GM19324 (cell line): ENCODE data around the gene RGMA.
A peak's percentile ranks its signal among the peaks of the same experiment; 100 is the strongest.
"Not testable (repeated sequence)": the region's sequence is repeated elsewhere in the genome, so short reads cannot be mapped to it uniquely, and the experiment has no call there.

Source experiments
- ATAC-seq: cut with Tn5 transposase; IDR thresholded peaks from one replicate; pipeline ENCODE4 v1.9.1; 2021; ENCODE audit warnings: mild to moderate bottlenecking, moderate library complexity; ENCODE audit not compliant: unreplicated experiment, low FRiP score

The RGMA gene

GRCh38 chr15:93036951-93037819 is 51.8 kb downstream of the RGMA start:
- no peak for ATAC-seq

GRCh38 chr15:93035953-93036810 is 52.8 kb downstream of the RGMA start:
- ATAC-seq, result no peak

- no peak for ATAC-seq
These were observed 53.7 kb downstream of the RGMA start for GRCh38 chr15:93035092-93035915.

DNA sequence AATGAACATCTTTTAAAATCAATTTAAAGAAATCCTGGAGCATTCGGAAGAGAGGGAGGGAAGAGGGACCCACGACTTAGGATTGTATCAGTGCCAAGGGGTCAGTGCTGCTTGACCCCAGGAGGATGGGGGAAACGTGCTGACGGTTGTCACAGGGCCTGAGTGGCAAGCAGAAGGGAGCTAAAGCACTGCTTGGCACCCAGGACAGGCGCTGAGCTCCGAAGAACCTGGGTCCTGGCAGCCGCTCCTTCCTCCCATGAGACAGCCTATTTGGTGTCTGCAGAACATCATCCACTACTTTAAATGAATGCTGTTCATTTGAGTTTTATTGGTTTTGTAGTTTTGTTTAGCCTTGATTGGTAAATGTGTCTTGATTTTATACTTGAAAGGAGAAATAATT is 54.5 kb downstream of the RGMA start:
- ATAC-seq, result no peak

DNA sequence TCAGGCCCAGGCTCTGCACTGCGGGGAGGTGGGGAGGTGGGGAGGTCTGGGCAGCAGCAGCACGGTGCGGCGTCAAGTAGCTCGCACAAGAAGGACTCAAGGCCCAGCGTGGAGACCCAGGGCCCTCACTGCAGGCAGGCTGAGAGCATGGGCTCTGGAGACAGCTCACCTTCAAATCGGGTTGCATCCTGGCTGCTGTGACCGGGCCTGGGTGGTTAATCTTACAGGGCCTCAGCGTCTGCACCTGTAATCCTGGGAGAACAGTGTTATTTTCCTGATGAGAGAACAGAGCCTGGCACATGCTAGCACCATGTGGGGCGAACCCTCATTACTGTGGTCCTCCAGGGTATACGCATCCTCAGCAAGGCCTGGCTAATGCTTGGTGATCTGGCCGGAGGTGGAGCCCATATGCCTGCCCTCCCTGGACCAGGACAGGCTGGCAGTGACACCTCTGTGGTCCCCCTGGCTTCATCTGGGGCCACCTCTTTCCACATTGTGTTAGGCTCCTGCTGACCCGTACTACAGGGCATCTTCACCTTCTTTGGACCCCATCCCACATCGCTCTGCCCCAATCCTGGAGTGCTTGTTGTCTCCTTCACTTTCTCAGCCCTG is 55.5 kb downstream of the RGMA start:
- no peak for ATAC-seq

DNA sequence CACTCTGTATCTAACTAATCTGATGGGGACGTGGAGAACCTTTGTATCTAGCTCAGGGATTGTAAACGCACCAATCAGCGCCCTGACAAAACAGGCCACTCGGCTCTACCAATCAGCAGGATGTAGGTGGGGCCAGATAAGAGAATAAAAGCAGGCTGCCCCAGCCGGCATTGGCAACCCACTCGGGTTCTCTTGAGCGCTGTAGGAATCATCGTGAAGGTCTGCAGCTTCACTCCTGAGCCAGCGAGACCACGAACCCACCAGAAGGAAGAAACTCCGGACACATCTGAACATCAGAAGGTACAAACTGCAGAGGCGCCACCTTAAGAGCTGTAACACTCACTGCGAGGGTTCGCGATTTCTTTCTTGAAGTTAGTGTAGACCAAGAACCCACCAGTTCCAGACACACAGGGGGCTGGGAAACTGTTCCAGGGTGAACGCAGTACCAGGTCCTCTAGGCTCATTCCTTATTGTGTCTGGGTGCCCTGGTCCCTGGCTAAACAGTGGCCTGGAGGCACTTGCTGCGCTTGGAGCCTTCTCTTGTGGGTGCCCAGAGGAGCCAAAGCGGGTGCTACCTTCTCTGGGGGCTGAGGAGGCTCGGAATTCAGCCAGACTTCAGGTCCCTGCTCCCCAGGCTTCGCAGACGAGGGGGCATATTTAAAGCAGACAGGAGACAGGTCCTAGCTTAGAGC is 56.4 kb downstream of the RGMA start:
- not testable (repeated sequence) for ATAC-seq

DNA sequence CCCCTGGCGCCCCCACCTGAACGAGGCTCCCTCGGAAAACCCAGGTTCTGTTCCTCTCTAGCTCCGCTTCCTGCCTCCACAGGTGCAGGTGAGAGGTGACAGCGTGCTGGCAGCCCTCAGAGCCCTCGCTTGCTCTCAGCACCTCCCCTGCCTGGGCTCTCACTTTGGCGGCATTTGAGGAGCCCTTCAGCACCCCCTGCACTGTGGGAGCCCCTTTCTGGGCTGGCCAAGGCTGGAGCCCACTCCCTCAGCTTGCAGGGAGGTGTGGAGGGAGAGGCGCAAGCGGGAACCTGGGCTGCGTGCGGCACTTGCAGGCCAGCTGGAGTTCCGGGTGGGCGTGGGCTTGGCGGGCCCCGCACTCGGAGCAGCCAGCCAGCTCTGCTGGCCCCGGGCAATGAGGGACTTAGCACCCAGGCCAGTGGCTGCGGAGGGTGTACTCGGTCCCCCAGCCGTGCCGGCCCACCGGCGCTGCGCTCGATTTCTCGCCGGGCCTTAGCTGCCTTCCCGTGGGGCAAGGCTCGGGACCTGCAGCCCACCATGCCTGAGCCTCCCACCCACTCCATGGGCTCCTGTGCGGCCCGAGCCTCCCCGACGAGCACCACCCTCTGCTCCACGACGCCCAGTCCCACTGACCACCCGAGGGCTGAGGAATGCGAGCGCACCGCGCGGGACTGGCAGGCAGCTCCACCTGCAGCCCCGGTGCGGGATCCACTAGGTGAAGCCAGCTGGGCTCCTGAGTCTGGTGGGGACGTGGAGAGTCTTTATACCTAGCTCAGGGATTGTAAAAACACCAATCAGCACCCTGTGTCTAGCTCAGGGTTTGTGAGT is 57.2 kb downstream of the RGMA start:
- ATAC-seq, result not testable (repeated sequence)

DNA sequence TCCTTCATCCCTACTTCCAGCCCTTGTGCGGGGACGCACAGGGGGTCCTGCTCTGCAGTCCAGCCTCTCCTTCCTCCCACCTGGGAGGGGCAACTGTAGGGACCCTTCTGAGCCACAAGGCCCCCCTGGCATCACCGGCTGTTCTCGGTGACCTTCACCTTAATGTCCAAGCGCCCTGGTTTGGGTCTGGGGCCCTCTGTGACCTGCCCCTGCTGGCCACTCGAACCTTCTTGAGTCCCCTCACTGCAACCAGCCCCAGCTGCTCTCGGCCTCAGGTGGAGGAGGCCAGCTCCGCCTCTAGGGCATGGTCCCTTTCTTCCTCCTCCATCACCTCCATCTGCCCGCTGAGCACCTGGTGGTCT is 57.9 kb downstream of the RGMA start:
- ATAC-seq, result no peak

- peak; percentile 66 for ATAC-seq
These were observed 58.4 kb downstream of the RGMA start for GRCh38 chr15:93030430-93031102.

GRCh38 chr15:93029836-93030429 is 59.1 kb downstream of the RGMA start:
- ATAC-seq, result no peak

DNA sequence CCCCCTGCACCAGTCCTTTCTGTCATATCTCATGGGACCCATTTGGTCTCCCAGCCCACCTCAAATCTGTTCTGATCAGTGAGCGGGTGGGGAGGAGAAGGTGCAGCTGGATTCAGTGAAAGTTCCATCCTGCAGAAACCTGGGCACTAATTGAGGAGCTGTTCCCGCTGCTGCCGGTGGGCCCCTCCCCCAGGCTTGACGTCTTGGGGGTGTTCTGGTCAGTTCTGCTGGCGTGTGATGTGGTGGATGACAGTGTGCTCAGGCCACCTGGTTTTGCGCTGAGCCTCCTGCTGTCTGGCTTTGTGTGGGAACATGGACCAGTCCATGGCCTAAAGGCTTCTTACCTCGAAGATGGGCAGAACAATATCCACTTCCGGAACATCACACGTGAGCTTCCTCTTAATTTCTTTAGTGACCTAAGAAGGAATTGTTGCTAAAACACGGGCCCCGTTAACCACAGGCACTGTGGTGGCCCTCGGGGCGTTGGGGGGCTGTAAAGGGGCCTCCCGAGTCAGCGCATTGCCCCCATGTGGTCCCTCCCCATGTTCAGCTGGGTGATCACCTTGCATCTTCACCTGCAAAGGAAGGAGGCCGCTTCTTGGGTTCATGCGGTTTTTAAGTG is 59.7 kb downstream of the RGMA start:
- ATAC-seq, result no peak

GRCh38 chr15:93028632-93029213 is 60.3 kb downstream of the RGMA start:
- ATAC-seq, result no peak

DNA sequence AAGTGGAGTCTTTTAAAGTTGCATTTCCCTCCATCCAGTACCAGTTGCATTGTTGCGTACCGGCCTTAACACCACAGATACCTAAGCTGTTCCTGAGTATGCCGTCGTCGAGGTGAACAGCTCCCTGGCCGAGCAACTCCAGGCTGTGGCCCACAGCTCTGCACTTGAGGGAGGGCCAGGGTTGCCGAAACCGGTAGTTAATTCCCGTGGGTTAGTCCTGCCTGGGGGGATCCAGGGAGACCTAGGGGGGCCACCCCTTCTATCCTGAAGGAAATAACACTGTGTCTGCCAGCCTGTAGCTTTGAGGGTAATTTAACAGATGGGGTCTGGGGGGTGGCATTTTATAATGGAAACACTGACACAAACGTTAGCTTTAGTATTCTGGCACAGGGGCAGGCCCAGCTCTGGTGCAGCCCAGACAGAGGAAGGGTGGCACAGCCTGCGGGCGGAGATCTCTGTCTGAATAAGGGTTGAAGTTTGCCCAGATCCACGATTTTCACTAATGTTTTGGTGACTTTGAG is 60.8 kb downstream of the RGMA start:
- no peak for ATAC-seq

DNA sequence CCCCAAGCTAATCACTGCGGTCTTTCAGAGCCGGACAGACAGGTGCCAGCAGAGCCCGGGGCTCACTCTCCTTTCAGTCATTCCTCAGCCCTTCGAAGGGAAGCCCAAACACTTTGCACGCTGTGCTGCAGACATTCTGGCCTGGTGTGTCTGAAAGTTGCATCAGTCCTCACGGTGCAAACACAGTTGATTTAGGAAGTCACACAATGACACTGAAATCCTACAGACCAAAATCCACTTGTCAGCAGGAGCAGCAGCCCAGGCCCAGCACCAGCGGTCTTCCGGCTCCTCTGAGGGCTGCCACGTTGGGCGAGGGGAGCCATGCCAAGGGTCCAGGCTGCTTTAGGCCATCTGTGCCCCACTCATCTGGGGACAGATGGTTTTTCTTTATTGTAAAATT is 61.6 kb downstream of the RGMA start:
- no peak for ATAC-seq

- ATAC-seq, result no peak
These were observed 62.6 kb downstream of the RGMA start for GRCh38 chr15:93026380-93026817.

- ATAC-seq, result no peak
These were observed 63.4 kb downstream of the RGMA start for GRCh38 chr15:93025625-93025982.
